Measurements from ENCODE around the gene DIPK1C. TPM values are rescaled to one million over a fixed set of nuclear protein-coding genes. Genes with fewer than 3 reads are reported as not detected.

Gene DIPK1C
- total RNA-seq, 1 experiment from 2014 or later = not detected

DNA sequence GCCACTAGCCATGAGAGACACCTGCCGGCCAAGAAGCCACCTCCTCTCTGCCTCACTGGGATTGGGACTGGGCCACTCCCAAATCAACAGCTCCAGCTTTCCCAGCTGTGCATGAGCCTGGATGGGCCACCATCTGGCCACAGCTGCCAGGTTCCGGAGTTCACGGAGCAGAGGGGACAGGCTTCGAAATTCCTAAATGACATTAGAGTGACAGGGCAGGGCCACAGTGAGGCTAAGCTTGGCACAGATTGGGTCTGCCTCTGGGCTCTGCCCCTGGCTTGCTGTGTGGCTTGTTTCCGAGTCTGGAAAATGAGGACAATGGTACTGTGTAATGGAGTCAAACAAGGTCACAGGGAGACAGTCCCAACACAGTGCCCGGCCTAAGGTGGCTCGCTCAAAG lies 6.5 kb downstream of the DIPK1C start:
- ChIA-PET RAD21 (ENCODE audit: low non-redundant PET in 1 of 2, low total read pairs in 2 of 2, uncharacterized antibody in 2 of 2, unreplicated experiment in 2 of 2) (no interaction called here), CTCF (no interaction called here), POLR2A (interaction anchor here (0.6 kb wide), 1 partner anchor 41 kb away, joined by 5 read pairs; no protein-coding TSS in a partner anchor)
- no peaks in the 10 kb centered on the region for H3K79me2 ChIP-seq (ENCODE audit: insufficient read depth, low read length)
- intact Hi-C loops (cut with micrococcal nuclease) = no loop called here
- no TSS peak for BruUV-seq (replicated peaks)
- H3K27ac ChIP-seq (ENCODE audit: low read depth, low read length) = no peak overlapping the region
- TF ChIP-seq ELF1 (IDR thresholded peaks at IDR 0.05; ENCODE audit: borderline replicate concordance, low read depth) = no peak
- no peak for TF ChIP-seq CEBPB (IDR thresholded peaks at IDR 0.05; ENCODE audit: low read depth)
- no peak for TF ChIP-seq POLR2A (IDR thresholded peaks at IDR 0.05; ENCODE audit: borderline replicate concordance, extremely low read depth, insufficient read depth, insufficient read length)
- no peak for TF ChIP-seq EZH2 (IDR thresholded peaks at IDR 0.05)
- no peak for TF ChIP-seq EZH2phosphoT487 (IDR thresholded peaks at IDR 0.05; ENCODE audit: borderline replicate concordance)
- no peak for TF ChIP-seq JUND (IDR thresholded peaks at IDR 0.05)
- TF ChIP-seq YY1 (IDR thresholded peaks at IDR 0.05; ENCODE audit: extremely low read depth, insufficient replicate concordance, low read depth, low read length) = no peak
- H3K4me2 ChIP-seq (ENCODE audit: low read length) = no peak overlapping the region
- H4K20me1 ChIP-seq (ENCODE audit: insufficient read depth) = no peaks in the 10 kb centered on the region
- no peak for ATAC-seq
- H3K4me1 ChIP-seq (ENCODE audit: control insufficient read depth in 1 of 2, insufficient read depth in 2 of 2, low read length in 2 of 2) = no peaks in the 10 kb centered on the region
- no peaks in the 10 kb centered on the region for H3K36me3 ChIP-seq (ENCODE audit: control insufficient read depth in 1 of 2, insufficient read depth in 2 of 2, low read length in 2 of 2)
- no peak overlapping the region for H2AFZ ChIP-seq (ENCODE audit: low read depth, low read length, poor library complexity, severe bottlenecking)
- no peak overlapping the region for H3K9ac ChIP-seq (ENCODE audit: low read length)
- no peaks in the 10 kb centered on the region for H3K9me3 ChIP-seq (ENCODE audit: control insufficient read depth in 1 of 2, insufficient read depth in 1 of 2, low read depth in 1 of 2, low read length in 2 of 2)
- 0 out of 2 replicates have a peak, but pooled peaks cover 4% of the 10 kb centered on the region for H3K27me3 ChIP-seq (ENCODE audit: insufficient read depth, low read length)
- no peak for DNase-seq (ENCODE audit: low read depth, low spot score)
- no peak overlapping the region for H3K4me3 ChIP-seq (replicated peaks in 1 of 2; ENCODE audit: low read depth in 1 of 2, low read length in 2 of 2)
- H3K9me2 ChIP-seq (ENCODE audit: insufficient read depth) = no peaks in the 10 kb centered on the region

DNA sequence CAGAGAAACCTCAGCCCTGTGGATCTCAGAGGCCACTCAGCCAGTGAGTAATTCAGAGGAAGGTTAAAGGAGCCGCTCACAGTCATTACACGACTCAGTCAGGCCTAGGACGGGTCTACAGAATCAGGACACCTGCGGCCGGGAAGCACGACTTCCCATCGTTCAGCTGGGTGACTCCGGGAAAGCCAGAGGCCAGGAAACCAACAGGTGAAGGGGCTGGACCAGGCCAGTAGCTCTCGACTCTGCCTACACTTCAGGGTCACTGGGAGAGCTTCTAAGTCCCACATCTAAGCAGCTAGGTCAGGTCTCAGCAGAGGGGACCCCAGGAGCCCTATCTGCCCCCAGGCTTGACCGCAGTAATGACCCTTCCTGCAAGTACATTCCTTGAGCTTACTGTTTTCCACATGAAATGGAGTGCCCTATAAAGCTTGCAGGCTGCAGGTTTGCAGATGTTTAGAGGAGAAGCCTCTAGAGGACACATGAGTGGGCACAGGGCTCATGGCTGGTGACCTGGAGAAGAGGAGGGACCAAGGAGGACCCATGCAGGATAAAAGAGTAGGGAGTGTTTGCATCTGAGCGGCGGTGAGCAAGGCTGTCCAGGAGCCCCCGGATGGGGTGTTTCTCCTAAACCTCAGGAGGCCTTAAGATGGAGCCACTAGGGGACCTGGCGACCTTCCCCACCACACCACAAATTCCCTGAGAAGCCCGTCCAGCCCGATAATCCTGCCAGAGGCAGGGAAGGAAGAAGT lies 9.5 kb downstream of the DIPK1C start:
- POLR2A ChIA-PET = no interaction called here

More for the DNA sequence above, 9.5 kb downstream of the DIPK1C start:
- Histone ChIP-seq H4K20me1 (ENCODE audit: insufficient read depth) (no peaks in the 10 kb centered on the region), H3K9me3 (ENCODE audit: control insufficient read depth in 1 of 2, insufficient read depth in 1 of 2, low read depth in 1 of 2, low read length in 2 of 2) (no peaks in the 10 kb centered on the region), H3K9ac (ENCODE audit: low read length) (no peak overlapping the region), H3K27me3 (ENCODE audit: insufficient read depth, low read length) (peaks cover 25% of the 10 kb centered on the region), H3K36me3 (ENCODE audit: control insufficient read depth in 1 of 2, insufficient read depth in 2 of 2, low read length in 2 of 2) (no peaks in the 10 kb centered on the region), H3K4me2 (ENCODE audit: low read length) (no peak overlapping the region), H2AFZ (ENCODE audit: low read depth, low read length, poor library complexity, severe bottlenecking) (no peak overlapping the region), H3K27ac (ENCODE audit: low read depth, low read length) (no peak overlapping the region; the same call in 1 of the 2 replicates), H3K9me2 (ENCODE audit: insufficient read depth) (no peaks in the 10 kb centered on the region), H3K79me2 (ENCODE audit: insufficient read depth, low read length) (no peaks in the 10 kb centered on the region), H3K4me1 (ENCODE audit: control insufficient read depth in 1 of 2, insufficient read depth in 2 of 2, low read length in 2 of 2) (no peaks in the 10 kb centered on the region), H3K4me3 (replicated peaks in 1 of 2; ENCODE audit: low read depth in 1 of 2, low read length in 2 of 2) (no peak overlapping the region)
- DNase-seq (ENCODE audit: low read depth, low spot score) (no peak), ATAC-seq (no peak)
- RAD21 ChIA-PET (ENCODE audit: low non-redundant PET in 1 of 2, low total read pairs in 2 of 2, uncharacterized antibody in 2 of 2, unreplicated experiment in 2 of 2) = no interaction called here
- TF ChIP-seq ELF1 (IDR thresholded peaks at IDR 0.05; ENCODE audit: borderline replicate concordance, low read depth) = no peak
- no peak for TF ChIP-seq POLR2A (IDR thresholded peaks at IDR 0.05; ENCODE audit: borderline replicate concordance, extremely low read depth, insufficient read depth, insufficient read length)
- no peak for TF ChIP-seq SIN3A (IDR thresholded peaks at IDR 0.05; ENCODE audit: low read depth)
- intact Hi-C loops (cut with micrococcal nuclease) = no loop called here
- no TSS peak for BruUV-seq (replicated peaks)
- CTCF ChIA-PET = no interaction called here
